ENCODE data around the gene SEC31B. TPM values are rescaled to one million over a fixed set of nuclear protein-coding genes. Genes with fewer than 3 reads are reported as not detected.

SEC31B gene, protein sequence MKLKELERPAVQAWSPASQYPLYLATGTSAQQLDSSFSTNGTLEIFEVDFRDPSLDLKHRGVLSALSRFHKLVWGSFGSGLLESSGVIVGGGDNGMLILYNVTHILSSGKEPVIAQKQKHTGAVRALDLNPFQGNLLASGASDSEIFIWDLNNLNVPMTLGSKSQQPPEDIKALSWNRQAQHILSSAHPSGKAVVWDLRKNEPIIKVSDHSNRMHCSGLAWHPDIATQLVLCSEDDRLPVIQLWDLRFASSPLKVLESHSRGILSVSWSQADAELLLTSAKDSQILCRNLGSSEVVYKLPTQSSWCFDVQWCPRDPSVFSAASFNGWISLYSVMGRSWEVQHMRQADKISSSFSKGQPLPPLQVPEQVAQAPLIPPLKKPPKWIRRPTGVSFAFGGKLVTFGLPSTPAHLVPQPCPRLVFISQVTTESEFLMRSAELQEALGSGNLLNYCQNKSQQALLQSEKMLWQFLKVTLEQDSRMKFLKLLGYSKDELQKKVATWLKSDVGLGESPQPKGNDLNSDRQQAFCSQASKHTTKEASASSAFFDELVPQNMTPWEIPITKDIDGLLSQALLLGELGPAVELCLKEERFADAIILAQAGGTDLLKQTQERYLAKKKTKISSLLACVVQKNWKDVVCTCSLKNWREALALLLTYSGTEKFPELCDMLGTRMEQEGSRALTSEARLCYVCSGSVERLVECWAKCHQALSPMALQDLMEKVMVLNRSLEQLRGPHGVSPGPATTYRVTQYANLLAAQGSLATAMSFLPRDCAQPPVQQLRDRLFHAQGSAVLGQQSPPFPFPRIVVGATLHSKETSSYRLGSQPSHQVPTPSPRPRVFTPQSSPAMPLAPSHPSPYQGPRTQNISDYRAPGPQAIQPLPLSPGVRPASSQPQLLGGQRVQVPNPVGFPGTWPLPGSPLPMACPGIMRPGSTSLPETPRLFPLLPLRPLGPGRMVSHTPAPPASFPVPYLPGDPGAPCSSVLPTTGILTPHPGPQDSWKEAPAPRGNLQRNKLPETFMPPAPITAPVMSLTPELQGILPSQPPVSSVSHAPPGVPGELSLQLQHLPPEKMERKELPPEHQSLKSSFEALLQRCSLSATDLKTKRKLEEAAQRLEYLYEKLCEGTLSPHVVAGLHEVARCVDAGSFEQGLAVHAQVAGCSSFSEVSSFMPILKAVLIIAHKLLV
- total RNA-seq = 10.5 TPM
- polyA plus RNA-seq = 70.7 TPM
- long read RNA-seq, donor 1 = 0 reads
- long read RNA-seq, donor 2 = 0 reads
- long read RNA-seq, donor 3, partial matches to known transcripts = 0 of 4 reads
- long read RNA-seq, donor 3, other reads (novel, unspliced or antisense) = 0 of 4 reads
- long read RNA-seq, donor 4, partial matches to known transcripts = 0 of 1 reads
- long read RNA-seq, donor 4, other reads (novel, unspliced or antisense) = 0 of 1 reads
- long read RNA-seq, donor 5, partial matches to known transcripts = 6 of 9 reads
- long read RNA-seq, donor 5, other reads (novel, unspliced or antisense) = 0 of 9 reads
- long read RNA-seq, donor 6 = 0 reads
- long read RNA-seq, donor 7, partial matches to known transcripts = 0 of 1 reads
- long read RNA-seq, donor 7, other reads (novel, unspliced or antisense) = 0 of 1 reads
- long read RNA-seq, donor 8, partial matches to known transcripts = 0 of 1 reads
- long read RNA-seq, donor 8, other reads (novel, unspliced or antisense) = 0 of 1 reads
- long read RNA-seq, donor 9, partial matches to known transcripts = 0 of 3 reads
- long read RNA-seq, donor 9, other reads (novel, unspliced or antisense) = 0 of 3 reads
- long read RNA-seq, donor 10 = 0 reads

GRCh38 chr10:100519311-100520051 lies at the start of gene SEC31B:
TSS of gene SEC31B (minus strand) at chr10:100519861. CDS start at chr10:100516952, 2,909 bp downstream.
- DNase-seq (ENCODE audit: low read depth in 6 of 9, low spot score in 9 of 9) = no peak
- peaks cover 2 to 21% of the 10 kb centered on the region in 2 donors for H3K27me3 ChIP-seq (ENCODE audit: control insufficient read depth in 2 of 2, insufficient read depth in 1 of 2, low read length in 1 of 2)
- peaks cover 5 to 17% of the 10 kb centered on the region in 2 donors for H3K4me1 ChIP-seq (ENCODE audit: control insufficient read depth in 2 of 2, insufficient read depth in 2 of 2, low read length in 2 of 2)
- no peaks in the 10 kb centered on the region for H3K9me3 ChIP-seq (ENCODE audit: control insufficient read depth in 2 of 2, insufficient read depth in 1 of 2, low read length in 1 of 2)
- no peak within 1 kb of the TSS for H3K27ac ChIP-seq (ENCODE audit: low read depth in 1 of 2, low read length in 1 of 2)
- peaks cover 18 to 19% of the 10 kb centered on the region in 2 donors for H3K36me3 ChIP-seq (ENCODE audit: control insufficient read depth in 2 of 2, insufficient read depth in 2 of 2, low read length in 1 of 2)
- H3K4me3 ChIP-seq (ENCODE audit: low read length in 2 of 2) = no peak within 1 kb of the TSS
- 33% methylated on average over 72 of the region's 72 CpGs for WGBS

GRCh38 chr10:100568912-100569311 lies 49.3 kb upstream of the SEC31B start:
- no peak overlapping the region for H3K4me3 ChIP-seq (ENCODE audit: low read length in 2 of 2)
- no peaks in the 10 kb centered on the region for H3K9me3 ChIP-seq (ENCODE audit: control insufficient read depth in 2 of 2, insufficient read depth in 1 of 2, low read length in 1 of 2)
- no peaks in the 10 kb centered on the region for H3K4me1 ChIP-seq (ENCODE audit: control insufficient read depth in 2 of 2, insufficient read depth in 2 of 2, low read length in 2 of 2)
- no peak for DNase-seq (ENCODE audit: low read depth in 6 of 9, low spot score in 9 of 9)
- no peak overlapping the region for H3K27ac ChIP-seq (ENCODE audit: low read depth in 1 of 2, low read length in 1 of 2)
- no peaks in the 10 kb centered on the region for H3K36me3 ChIP-seq (ENCODE audit: control insufficient read depth in 2 of 2, insufficient read depth in 2 of 2, low read length in 1 of 2)
- 92% methylated on average over 3 of the region's 3 CpGs for WGBS
- H3K27me3 ChIP-seq (ENCODE audit: control insufficient read depth in 2 of 2, insufficient read depth in 1 of 2, low read length in 1 of 2) = peaks cover 27 to 86% of the 10 kb centered on the region in 2 donors

DNA sequence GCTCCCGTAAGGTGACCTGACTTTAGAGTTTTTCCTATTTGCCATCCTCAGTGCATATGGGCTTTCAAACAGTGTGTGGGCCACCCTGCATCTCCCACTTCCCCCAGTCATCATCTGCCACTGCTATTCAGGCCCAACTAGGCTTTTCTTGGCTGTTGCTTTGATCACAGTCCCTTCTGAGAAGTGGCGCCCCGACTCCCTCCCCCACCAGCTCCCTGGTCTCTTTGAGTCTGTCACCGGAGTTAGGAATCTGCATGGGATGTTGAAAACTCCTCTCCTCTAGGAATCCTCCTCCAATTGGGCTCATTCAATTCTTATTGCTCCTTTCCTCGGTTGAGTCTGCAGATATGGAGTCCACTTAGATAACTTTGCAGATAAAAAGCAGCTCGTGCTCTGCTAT lies 48.2 kb upstream of the SEC31B start:
- Histone ChIP-seq H3K4me1 (ENCODE audit: control insufficient read depth in 2 of 2, insufficient read depth in 2 of 2, low read length in 2 of 2) (peaks cover 2 to 8% of the 10 kb centered on the region in 2 donors), H3K36me3 (ENCODE audit: control insufficient read depth in 2 of 2, insufficient read depth in 2 of 2, low read length in 1 of 2) (no peaks in the 10 kb centered on the region), H3K4me3 (ENCODE audit: low read length in 2 of 2) (no peak overlapping the region), H3K9me3 (ENCODE audit: control insufficient read depth in 2 of 2, insufficient read depth in 1 of 2, low read length in 1 of 2) (no peaks in the 10 kb centered on the region), H3K27me3 (ENCODE audit: control insufficient read depth in 2 of 2, insufficient read depth in 1 of 2, low read length in 1 of 2) (peaks cover 27 to 93% of the 10 kb centered on the region in 2 donors), H3K27ac (ENCODE audit: low read depth in 1 of 2, low read length in 1 of 2) (no peak overlapping the region)
- no peak for DNase-seq (ENCODE audit: low read depth in 6 of 9, low spot score in 9 of 9)
- 33% methylated on average over 6 of the region's 6 CpGs for WGBS

DNA sequence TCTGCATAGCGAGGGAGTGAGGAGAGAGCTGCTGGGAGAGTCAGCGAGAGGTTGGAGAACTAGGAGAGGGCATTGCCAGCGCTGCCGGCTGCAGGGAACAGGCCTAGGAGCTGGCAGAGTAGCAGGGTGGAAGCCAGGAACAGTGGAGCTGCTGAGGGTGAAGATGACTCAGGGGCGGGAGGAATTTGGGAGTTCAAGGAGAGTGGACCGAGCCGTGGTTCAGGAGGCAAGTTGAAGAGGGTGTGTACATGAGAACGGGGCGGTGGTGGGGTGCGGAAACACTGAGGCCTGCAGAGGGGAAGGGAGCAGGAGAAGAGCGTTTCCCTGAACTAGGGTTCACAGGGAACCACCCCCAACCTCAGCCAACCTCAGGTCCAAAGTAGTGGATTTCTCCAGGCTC lies 47.6 kb upstream of the SEC31B start:
- H3K4me3 ChIP-seq (ENCODE audit: low read length in 2 of 2) = no peak overlapping the region
- WGBS = 52% methylated on average over 11 of the region's 11 CpGs
- H3K27ac ChIP-seq (ENCODE audit: low read depth in 1 of 2, low read length in 1 of 2) = no peak overlapping the region
- peaks cover 29 to 96% of the 10 kb centered on the region in 2 donors for H3K27me3 ChIP-seq (ENCODE audit: control insufficient read depth in 2 of 2, insufficient read depth in 1 of 2, low read length in 1 of 2)
- DNase-seq (ENCODE audit: low read depth in 6 of 9, low spot score in 9 of 9) = no peak
- H3K4me1 ChIP-seq (ENCODE audit: control insufficient read depth in 2 of 2, insufficient read depth in 2 of 2, low read length in 2 of 2) = peaks cover 6 to 13% of the 10 kb centered on the region in 2 donors
- no peaks in the 10 kb centered on the region for H3K36me3 ChIP-seq (ENCODE audit: control insufficient read depth in 2 of 2, insufficient read depth in 2 of 2, low read length in 1 of 2)
- H3K9me3 ChIP-seq (ENCODE audit: control insufficient read depth in 2 of 2, insufficient read depth in 1 of 2, low read length in 1 of 2) = no peaks in the 10 kb centered on the region

- H3K27ac ChIP-seq (ENCODE audit: low read depth in 1 of 2, low read length in 1 of 2) = no peak overlapping the region
- DNase-seq (ENCODE audit: low read depth in 6 of 9, low spot score in 9 of 9) = no peak
- H3K4me1 ChIP-seq (ENCODE audit: control insufficient read depth in 2 of 2, insufficient read depth in 2 of 2, low read length in 2 of 2) = peaks cover 12 to 20% of the 10 kb centered on the region in 2 donors
- no peaks in the 10 kb centered on the region for H3K36me3 ChIP-seq (ENCODE audit: control insufficient read depth in 2 of 2, insufficient read depth in 2 of 2, low read length in 1 of 2)
- 73% methylated on average over 3 of the region's 3 CpGs for WGBS
- H3K4me3 ChIP-seq (ENCODE audit: low read length in 2 of 2) = no peak overlapping the region
- no peaks in the 10 kb centered on the region for H3K9me3 ChIP-seq (ENCODE audit: control insufficient read depth in 2 of 2, insufficient read depth in 1 of 2, low read length in 1 of 2)
- H3K27me3 ChIP-seq (ENCODE audit: control insufficient read depth in 2 of 2, insufficient read depth in 1 of 2, low read length in 1 of 2) = peaks cover 31 to 98% of the 10 kb centered on the region in 2 donors
Observed at GRCh38 chr10:100566561-100566960, 46.9 kb upstream of the SEC31B start.

DNA sequence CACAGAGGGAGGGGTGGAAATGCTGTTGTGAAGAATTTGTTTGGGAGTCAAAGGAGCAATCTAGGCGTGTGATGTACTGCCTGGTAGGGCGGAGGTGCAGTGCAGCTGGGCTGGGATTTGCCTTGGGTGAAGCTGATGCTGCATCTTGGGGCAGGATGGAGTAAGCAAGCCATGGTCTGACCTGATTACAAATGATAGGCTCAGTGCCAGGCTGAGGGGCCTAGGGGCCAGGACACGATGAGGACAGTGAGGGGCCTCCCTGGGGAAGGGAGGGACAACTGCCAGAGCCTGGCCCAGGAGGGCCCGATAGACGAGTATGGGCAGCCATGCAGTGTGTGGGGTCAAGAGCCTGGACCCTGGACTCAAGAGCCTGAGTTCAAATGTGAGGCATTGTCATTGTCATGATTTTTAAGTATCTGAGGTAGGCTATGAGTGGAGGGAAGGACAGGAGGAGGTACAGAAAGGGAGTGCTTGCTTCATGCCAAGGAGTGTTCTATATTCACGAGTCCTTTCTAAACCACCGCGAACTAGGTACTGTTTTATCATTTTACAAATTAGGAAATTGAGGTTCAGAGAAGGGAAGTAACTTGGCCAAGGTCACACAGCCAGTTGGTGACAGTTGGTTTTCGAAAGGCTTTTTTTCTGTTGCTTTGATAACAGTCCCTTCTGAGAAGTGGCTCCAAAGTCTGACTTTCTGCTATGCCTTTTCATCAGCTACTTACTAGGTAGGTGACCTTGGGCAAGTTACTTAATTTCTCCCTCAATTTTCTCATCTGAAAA lies 45.7 kb upstream of the SEC31B start:
- DNase-seq (ENCODE audit: low read depth in 6 of 9, low spot score in 9 of 9) = no peak
- Histone ChIP-seq H3K4me3 (ENCODE audit: low read length in 2 of 2) (no peak overlapping the region), H3K9me3 (ENCODE audit: control insufficient read depth in 2 of 2, insufficient read depth in 1 of 2, low read length in 1 of 2) (no peaks in the 10 kb centered on the region), H3K4me1 (ENCODE audit: control insufficient read depth in 2 of 2, insufficient read depth in 2 of 2, low read length in 2 of 2) (peaks cover 12 to 23% of the 10 kb centered on the region in 2 donors), H3K27ac (ENCODE audit: low read depth in 1 of 2, low read length in 1 of 2) (no peak overlapping the region), H3K27me3 (ENCODE audit: control insufficient read depth in 2 of 2, insufficient read depth in 1 of 2, low read length in 1 of 2) (peaks cover 25 to 93% of the 10 kb centered on the region in 2 donors), H3K36me3 (ENCODE audit: control insufficient read depth in 2 of 2, insufficient read depth in 2 of 2, low read length in 1 of 2) (no peaks in the 10 kb centered on the region)
- WGBS = 86% methylated on average over 9 of the region's 9 CpGs

GRCh38 chr10:100562008-100562672 lies 42.5 kb upstream of the SEC31B start:
- Histone ChIP-seq H3K36me3 (ENCODE audit: control insufficient read depth in 2 of 2, insufficient read depth in 2 of 2, low read length in 1 of 2) (no peaks in the 10 kb centered on the region), H3K4me3 (ENCODE audit: low read length in 2 of 2) (peak overlapping the region in 1 of 2 donors; percentile 2), H3K4me1 (ENCODE audit: control insufficient read depth in 2 of 2, insufficient read depth in 2 of 2, low read length in 2 of 2) (peaks cover 12 to 23% of the 10 kb centered on the region in 2 donors), H3K27me3 (ENCODE audit: control insufficient read depth in 2 of 2, insufficient read depth in 1 of 2, low read length in 1 of 2) (peaks cover 13 to 60% of the 10 kb centered on the region in 2 donors), H3K9me3 (ENCODE audit: control insufficient read depth in 2 of 2, insufficient read depth in 1 of 2, low read length in 1 of 2) (no peaks in the 10 kb centered on the region), H3K27ac (ENCODE audit: low read depth in 1 of 2, low read length in 1 of 2) (no peak overlapping the region)
- WGBS = 8% methylated on average over 62 of the region's 62 CpGs
- DNase-seq (ENCODE audit: low read depth in 6 of 9, low spot score in 9 of 9) = peak; percentile 66 to 92 (median 80)
